22Rv1 (cell line): ENCODE data around the gene SMIM44.

Experiments
- ZFX ChIP-seq: fragments of 450-650 bp; IDR thresholded peaks from 2 replicates; pipeline ENCODE4 v1.6.1; 2017; ENCODE audit warnings: antibody characterized with exemption, borderline replicate concordance
- TF ChIP-seq, protein P1 (sequence below): fragments of 450-650 bp; IDR thresholded peaks from 2 replicates; pipeline ENCODE4 v1.5.1; 2017; ENCODE audit warnings: mild to moderate bottlenecking

DNA sequence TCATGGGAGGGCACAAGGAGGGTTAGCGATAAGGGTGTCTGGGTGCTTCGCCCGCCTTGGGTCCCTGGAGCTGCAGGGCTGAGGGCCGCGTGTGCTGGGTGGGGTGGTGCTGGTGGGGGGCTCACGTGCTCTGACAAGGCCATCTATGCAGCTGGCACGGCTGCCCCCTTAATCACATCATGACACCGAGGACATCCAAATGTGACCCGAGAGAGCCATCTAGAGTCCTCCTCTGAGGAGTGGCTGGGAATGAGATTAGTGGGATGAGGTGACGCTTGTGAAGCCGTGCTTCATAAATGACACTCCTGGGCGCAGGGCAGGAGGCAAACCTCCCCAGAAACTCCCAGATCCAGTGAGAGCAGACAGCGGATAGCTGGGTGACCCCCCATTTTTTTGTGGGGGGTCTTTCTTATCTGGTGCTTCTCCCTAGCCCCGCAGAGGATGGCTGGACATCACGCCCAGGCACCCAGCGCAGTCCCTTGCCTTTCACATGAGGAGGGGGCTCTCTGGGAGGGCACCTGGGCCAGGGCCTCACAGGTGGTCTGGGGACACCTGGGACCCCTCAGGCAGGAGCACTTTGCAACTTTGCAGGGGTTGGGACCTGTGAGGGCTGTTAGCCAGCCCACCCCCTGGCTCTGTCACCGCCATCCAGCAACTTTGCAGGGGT lies 29.5 kb upstream of the SMIM44 start:
- TF ChIP-seq, protein P1, sequence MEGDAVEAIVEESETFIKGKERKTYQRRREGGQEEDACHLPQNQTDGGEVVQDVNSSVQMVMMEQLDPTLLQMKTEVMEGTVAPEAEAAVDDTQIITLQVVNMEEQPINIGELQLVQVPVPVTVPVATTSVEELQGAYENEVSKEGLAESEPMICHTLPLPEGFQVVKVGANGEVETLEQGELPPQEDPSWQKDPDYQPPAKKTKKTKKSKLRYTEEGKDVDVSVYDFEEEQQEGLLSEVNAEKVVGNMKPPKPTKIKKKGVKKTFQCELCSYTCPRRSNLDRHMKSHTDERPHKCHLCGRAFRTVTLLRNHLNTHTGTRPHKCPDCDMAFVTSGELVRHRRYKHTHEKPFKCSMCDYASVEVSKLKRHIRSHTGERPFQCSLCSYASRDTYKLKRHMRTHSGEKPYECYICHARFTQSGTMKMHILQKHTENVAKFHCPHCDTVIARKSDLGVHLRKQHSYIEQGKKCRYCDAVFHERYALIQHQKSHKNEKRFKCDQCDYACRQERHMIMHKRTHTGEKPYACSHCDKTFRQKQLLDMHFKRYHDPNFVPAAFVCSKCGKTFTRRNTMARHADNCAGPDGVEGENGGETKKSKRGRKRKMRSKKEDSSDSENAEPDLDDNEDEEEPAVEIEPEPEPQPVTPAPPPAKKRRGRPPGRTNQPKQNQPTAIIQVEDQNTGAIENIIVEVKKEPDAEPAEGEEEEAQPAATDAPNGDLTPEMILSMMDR = no peak
- TF ChIP-seq ZFX = no peak
